GM23338 (cell line): Measurements from ENCODE around the gene CFAP74. TPM values are rescaled to one million over a fixed set of nuclear protein-coding genes. Genes with fewer than 3 reads are reported as not detected.

Experiments
- ATAC-seq: fragments of 200-7000 bp; cut with Tn5 transposase; 3 replicates; pipeline ENCODE4 v1.9.1; 2020
- DNase-seq: peaks from one replicate; pipeline ENCODE4 v3.0.0-alpha.2; 2015; ENCODE audit warnings: low spot score
- H2AFZ ChIP-seq: fragments of 200-600 bp; sonication (generic); 2 replicates; pipeline ENCODE4 v1.8.0; 2016; ENCODE audit warnings: antibody characterized with exemption, mild to moderate bottlenecking, moderate library complexity
- H3F3A ChIP-seq: fragments of 200-600 bp; sonication (generic); replicated peaks from 2 replicates; pipeline ENCODE4 v1.8.0; 2017; ENCODE audit warnings: antibody characterized with exemption, mixed run types, low read depth
- H3K27ac ChIP-seq: fragments of 200-600 bp; sonication (generic); 2 replicates; pipeline ENCODE4 v1.6.1; 2016; ENCODE audit warnings: low read depth
- H3K27me3 ChIP-seq: fragments of 200-600 bp; sonication (generic); 2 replicates; pipeline ENCODE4 v1.8.0; 2016; ENCODE audit warnings: mild to moderate bottlenecking, mixed run types, moderate library complexity; ENCODE audit not compliant: insufficient read depth
- H3K36me3 ChIP-seq: fragments of 200-600 bp; sonication (generic); 2 replicates; pipeline ENCODE4 v1.8.0; 2016; ENCODE audit warnings: mild to moderate bottlenecking; ENCODE audit not compliant: insufficient read depth
- H3K4me1 ChIP-seq: fragments of 200-600 bp; sonication (generic); 2 replicates; pipeline ENCODE4 v1.8.0; 2016; ENCODE audit warnings: mild to moderate bottlenecking, moderate library complexity; ENCODE audit not compliant: insufficient read depth
- H3K4me2 ChIP-seq: fragments of 200-600 bp; sonication (generic); 2 replicates; pipeline ENCODE4 v1.7.1; 2017; ENCODE audit warnings: mixed run types
- H3K4me3 ChIP-seq: fragments of 200-600 bp; sonication (generic); 2 replicates; pipeline ENCODE4 v1.6.1; 2016; ENCODE audit warnings: mixed run types
- H3K79me2 ChIP-seq: fragments of 200-600 bp; sonication (generic); replicated peaks from 2 replicates; pipeline ENCODE4 v1.8.0; 2017; ENCODE audit warnings: mild to moderate bottlenecking; ENCODE audit not compliant: insufficient read depth
- H3K9me2 ChIP-seq: fragments of 200-600 bp; sonication (generic); 2 replicates; pipeline ENCODE4 v1.8.0; 2017; ENCODE audit not compliant: insufficient read depth
- H4K20me1 ChIP-seq: fragments of 200-600 bp; sonication (generic); replicated peaks from 2 replicates; pipeline ENCODE4 v1.8.0; 2017; ENCODE audit warnings: mild to moderate bottlenecking; ENCODE audit not compliant: insufficient read depth
- H3K27ac Mint-ChIP-seq: 2 replicates; pipeline ENCODE4 v1.8.0; 2020; ENCODE audit warnings: inconsistent platforms, mild to moderate bottlenecking, moderate library complexity, mixed read lengths
- H3K27me3 Mint-ChIP-seq: 3 replicates; pipeline ENCODE4 v1.8.0; 2022; ENCODE audit warnings: low read depth, mild to moderate bottlenecking, moderate library complexity, mixed read lengths, inconsistent platforms; ENCODE audit not compliant: insufficient read depth, poor library complexity
- H3K36me3 Mint-ChIP-seq: 3 replicates; pipeline ENCODE4 v1.8.0; 2021; ENCODE audit warnings: low read depth, mild to moderate bottlenecking, inconsistent platforms, moderate library complexity, mixed read lengths
- H3K4me1 Mint-ChIP-seq: 3 replicates; pipeline ENCODE4 v1.8.0; 2020; ENCODE audit warnings: mild to moderate bottlenecking, inconsistent platforms, mixed read lengths
- H3K4me3 Mint-ChIP-seq: 3 replicates; pipeline ENCODE4 v1.8.0; 2021; ENCODE audit warnings: moderate library complexity, mild to moderate bottlenecking, inconsistent platforms, mixed read lengths
- H3K9me3 Mint-ChIP-seq: 3 replicates; pipeline ENCODE4 v1.8.0; 2020; ENCODE audit warnings: moderate library complexity, mild to moderate bottlenecking, inconsistent platforms, mixed read lengths
- CREB1 ChIP-seq: fragments of 250-450 bp; sonication (Bioruptor Pico); IDR thresholded peaks from 2 replicates; pipeline ENCODE4 v1.5.0; 2020; ENCODE audit warnings: low read depth, mild to moderate bottlenecking, moderate library complexity
- EZH2phosphoT487 ChIP-seq: fragments of 200-600 bp; sonication (generic); IDR thresholded peaks from one replicate; pipeline ENCODE4 v1.8.1; 2018; ENCODE audit warnings: antibody characterized with exemption; ENCODE audit not compliant: unreplicated experiment
- JUNB ChIP-seq: IDR thresholded peaks from one replicate; pipeline ENCODE4 v1.6.1; 2016; ENCODE audit warnings: antibody characterized with exemption; ENCODE audit not compliant: unreplicated experiment
- POLR2AphosphoS5 ChIP-seq: IDR thresholded peaks from 2 replicates; pipeline ENCODE4 v1.6.1; 2016; ENCODE audit warnings: antibody characterized with exemption, low read depth
- ZNF114 ChIP-seq: fragments of 250-450 bp; sonication (Bioruptor Pico); IDR thresholded peaks from 2 replicates; pipeline ENCODE4 v1.5.0; 2020; ENCODE audit warnings: mild to moderate bottlenecking, moderate library complexity
- ZNF331 ChIP-seq: fragments of 250-450 bp; sonication (Bioruptor Pico); IDR thresholded peaks from 2 replicates; pipeline ENCODE4 v1.5.0; 2020; ENCODE audit warnings: low read depth, mild to moderate bottlenecking, moderate library complexity
- polyA plus RNA-seq: library from polyadenylated mRNA; unstranded; fragments of >200 nt; fragmentation: Nextera tagmentation; extraction: Ambion mirVana; gene quantifications from 2 replicates; pipeline ENCODE4 v1.2.1, GENCODE V29; 2016
- total RNA-seq: library from RNA; depleted of rRNA; stranded (reverse); fragments of >200 nt; shearing (Covaris generic); gene quantifications from 2 replicates; pipeline ENCODE4 v1.2.3, GENCODE V29; 2014
- TF ChIP-seq, protein P1 (sequence below): fragments of 250-450 bp; sonication (Bioruptor Pico); IDR thresholded peaks from 2 replicates; pipeline ENCODE4 v1.5.0; 2020; ENCODE audit warnings: mild to moderate bottlenecking, moderate library complexity
- TF ChIP-seq, protein P2 (sequence below), 2 experiments: fragments of 200-600 bp in 1 of 2; sonication (generic) in 1 of 2; conservative IDR thresholded peaks; 2 replicates each; pipeline versions ENCODE4 v1.5.1 to v1.6.1; 2016 to 2017; ENCODE audit warnings: antibody characterized with exemption in 2 of 2, low read depth in 2 of 2, mild to moderate bottlenecking in 2 of 2, moderate library complexity in 1 of 2
- TF ChIP-seq, protein P3 (sequence below): IDR thresholded peaks from one replicate; pipeline ENCODE4 v1.6.1; 2018; ENCODE audit warnings: antibody characterized with exemption; ENCODE audit not compliant: unreplicated experiment

Gene CFAP74
- total and polyA plus RNA-seq, 2 experiments from 2014 or later: 0.21 TPM; not detected in 1

DNA sequence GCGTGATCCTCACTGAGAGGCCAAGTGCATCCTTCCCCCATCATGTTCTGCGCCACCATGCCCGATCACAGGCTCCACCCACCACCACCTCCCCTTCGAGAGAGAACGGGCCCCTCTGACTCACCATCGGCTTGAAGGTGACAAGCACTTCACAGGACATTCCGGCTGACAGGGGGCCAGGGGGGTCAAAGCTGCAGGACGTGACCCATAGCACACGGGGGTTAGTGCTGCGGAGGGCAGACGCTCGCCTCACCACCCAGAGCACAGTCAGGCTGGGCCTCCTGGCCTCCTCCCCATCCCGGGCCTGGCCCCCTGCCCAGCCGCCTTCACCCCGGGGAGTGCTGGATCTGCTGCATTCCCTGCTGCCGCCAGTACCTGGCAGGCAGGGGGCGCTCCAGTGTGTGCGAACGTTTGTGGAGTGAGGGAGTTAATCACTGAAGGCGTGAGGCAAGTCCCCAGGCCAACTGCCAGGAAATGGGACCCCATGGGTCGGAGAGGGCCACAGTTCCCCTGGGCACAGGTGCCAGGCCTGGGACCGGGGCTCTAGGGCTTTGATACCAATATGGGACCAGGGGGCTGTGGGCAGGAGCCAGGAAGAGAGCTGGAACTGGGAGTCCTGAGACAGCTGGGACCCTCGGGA lies 43.6 kb downstream of the CFAP74 start (continued):
- TF ChIP-seq, protein P1, sequence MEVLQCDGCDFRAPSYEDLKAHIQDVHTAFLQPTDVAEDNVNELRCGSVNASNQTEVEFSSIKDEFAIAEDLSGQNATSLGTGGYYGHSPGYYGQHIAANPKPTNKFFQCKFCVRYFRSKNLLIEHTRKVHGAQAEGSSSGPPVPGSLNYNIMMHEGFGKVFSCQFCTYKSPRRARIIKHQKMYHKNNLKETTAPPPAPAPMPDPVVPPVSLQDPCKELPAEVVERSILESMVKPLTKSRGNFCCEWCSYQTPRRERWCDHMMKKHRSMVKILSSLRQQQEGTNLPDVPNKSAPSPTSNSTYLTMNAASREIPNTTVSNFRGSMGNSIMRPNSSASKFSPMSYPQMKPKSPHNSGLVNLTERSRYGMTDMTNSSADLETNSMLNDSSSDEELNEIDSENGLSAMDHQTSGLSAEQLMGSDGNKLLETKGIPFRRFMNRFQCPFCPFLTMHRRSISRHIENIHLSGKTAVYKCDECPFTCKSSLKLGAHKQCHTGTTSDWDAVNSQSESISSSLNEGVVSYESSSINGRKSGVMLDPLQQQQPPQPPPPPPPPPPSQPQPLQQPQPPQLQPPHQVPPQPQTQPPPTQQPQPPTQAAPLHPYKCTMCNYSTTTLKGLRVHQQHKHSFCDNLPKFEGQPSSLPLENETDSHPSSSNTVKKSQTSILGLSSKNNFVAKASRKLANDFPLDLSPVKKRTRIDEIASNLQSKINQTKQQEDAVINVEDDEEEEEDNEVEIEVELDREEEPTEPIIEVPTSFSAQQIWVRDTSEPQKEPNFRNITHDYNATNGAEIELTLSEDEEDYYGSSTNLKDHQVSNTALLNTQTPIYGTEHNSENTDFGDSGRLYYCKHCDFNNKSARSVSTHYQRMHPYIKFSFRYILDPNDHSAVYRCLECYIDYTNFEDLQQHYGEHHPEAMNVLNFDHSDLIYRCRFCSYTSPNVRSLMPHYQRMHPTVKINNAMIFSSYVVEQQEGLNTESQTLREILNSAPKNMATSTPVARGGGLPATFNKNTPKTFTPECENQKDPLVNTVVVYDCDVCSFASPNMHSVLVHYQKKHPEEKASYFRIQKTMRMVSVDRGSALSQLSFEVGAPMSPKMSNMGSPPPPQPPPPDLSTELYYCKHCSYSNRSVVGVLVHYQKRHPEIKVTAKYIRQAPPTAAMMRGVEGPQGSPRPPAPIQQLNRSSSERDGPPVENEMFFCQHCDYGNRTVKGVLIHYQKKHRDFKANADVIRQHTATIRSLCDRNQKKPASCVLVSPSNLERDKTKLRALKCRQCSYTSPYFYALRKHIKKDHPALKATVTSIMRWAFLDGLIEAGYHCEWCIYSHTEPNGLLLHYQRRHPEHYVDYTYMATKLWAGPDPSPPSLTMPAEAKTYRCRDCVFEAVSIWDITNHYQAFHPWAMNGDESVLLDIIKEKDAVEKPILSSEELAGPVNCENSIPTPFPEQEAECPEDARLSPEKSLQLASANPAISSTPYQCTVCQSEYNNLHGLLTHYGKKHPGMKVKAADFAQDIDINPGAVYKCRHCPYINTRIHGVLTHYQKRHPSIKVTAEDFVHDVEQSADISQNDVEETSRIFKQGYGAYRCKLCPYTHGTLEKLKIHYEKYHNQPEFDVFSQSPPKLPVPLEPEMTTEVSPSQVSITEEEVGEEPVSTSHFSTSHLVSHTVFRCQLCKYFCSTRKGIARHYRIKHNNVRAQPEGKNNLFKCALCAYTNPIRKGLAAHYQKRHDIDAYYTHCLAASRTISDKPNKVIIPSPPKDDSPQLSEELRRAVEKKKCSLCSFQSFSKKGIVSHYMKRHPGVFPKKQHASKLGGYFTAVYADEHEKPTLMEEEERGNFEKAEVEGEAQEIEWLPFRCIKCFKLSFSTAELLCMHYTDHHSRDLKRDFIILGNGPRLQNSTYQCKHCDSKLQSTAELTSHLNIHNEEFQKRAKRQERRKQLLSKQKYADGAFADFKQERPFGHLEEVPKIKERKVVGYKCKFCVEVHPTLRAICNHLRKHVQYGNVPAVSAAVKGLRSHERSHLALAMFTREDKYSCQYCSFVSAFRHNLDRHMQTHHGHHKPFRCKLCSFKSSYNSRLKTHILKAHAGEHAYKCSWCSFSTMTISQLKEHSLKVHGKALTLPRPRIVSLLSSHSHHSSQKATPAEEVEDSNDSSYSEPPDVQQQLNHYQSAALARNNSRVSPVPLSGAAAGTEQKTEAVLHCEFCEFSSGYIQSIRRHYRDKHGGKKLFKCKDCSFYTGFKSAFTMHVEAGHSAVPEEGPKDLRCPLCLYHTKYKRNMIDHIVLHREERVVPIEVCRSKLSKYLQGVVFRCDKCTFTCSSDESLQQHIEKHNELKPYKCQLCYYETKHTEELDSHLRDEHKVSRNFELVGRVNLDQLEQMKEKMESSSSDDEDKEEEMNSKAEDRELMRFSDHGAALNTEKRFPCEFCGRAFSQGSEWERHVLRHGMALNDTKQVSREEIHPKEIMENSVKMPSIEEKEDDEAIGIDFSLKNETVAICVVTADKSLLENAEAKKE: no peak
- 0 out of 2 replicates have a peak, but pooled peaks have one; percentile 5 for TF ChIP-seq CREB1 (CRISPR knock-in tag)
- no peak for TF ChIP-seq ZNF331

DNA sequence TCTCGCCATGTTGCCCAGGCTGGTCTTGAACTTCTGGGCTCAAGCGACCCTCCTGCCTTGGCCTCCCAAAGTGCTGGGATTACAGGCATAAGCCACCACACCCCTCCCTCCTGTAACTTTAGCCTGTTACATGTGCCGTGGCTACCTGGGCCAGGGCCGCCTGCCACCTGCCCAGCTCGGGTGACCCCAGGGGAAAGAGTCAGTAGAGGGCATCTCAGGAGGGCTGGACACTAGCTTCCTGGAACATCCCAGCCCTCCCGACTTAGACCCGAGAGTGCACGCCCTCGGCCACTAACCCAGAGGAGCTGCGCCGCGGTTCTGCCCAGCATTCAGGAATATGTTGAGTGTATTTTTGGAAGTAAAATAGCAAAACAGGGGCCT lies 44.1 kb downstream of the CFAP74 start:
- Mint-ChIP-seq H3K27ac (no peak overlapping the region; the same call in 1 of the 2 replicates), H3K4me3 (peak overlapping the region; percentile 48; the same call in 2 of the 3 replicates)
- no peaks in the 10 kb centered on the region for H4K20me1 ChIP-seq
- TF ChIP-seq EZH2phosphoT487 (no peak), CREB1 (CRISPR knock-in tag) (no peak), ZNF114 (CRISPR knock-in tag) (no peak), POLR2AphosphoS5 (no peak), JUNB (no peak)
- TF ChIP-seq, protein P2, sequence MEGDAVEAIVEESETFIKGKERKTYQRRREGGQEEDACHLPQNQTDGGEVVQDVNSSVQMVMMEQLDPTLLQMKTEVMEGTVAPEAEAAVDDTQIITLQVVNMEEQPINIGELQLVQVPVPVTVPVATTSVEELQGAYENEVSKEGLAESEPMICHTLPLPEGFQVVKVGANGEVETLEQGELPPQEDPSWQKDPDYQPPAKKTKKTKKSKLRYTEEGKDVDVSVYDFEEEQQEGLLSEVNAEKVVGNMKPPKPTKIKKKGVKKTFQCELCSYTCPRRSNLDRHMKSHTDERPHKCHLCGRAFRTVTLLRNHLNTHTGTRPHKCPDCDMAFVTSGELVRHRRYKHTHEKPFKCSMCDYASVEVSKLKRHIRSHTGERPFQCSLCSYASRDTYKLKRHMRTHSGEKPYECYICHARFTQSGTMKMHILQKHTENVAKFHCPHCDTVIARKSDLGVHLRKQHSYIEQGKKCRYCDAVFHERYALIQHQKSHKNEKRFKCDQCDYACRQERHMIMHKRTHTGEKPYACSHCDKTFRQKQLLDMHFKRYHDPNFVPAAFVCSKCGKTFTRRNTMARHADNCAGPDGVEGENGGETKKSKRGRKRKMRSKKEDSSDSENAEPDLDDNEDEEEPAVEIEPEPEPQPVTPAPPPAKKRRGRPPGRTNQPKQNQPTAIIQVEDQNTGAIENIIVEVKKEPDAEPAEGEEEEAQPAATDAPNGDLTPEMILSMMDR (conservative IDR thresholded peaks at IDR 0.05; ENCODE audit: low read depth in 2 of 2): no peak
- TF ChIP-seq, protein P3, sequence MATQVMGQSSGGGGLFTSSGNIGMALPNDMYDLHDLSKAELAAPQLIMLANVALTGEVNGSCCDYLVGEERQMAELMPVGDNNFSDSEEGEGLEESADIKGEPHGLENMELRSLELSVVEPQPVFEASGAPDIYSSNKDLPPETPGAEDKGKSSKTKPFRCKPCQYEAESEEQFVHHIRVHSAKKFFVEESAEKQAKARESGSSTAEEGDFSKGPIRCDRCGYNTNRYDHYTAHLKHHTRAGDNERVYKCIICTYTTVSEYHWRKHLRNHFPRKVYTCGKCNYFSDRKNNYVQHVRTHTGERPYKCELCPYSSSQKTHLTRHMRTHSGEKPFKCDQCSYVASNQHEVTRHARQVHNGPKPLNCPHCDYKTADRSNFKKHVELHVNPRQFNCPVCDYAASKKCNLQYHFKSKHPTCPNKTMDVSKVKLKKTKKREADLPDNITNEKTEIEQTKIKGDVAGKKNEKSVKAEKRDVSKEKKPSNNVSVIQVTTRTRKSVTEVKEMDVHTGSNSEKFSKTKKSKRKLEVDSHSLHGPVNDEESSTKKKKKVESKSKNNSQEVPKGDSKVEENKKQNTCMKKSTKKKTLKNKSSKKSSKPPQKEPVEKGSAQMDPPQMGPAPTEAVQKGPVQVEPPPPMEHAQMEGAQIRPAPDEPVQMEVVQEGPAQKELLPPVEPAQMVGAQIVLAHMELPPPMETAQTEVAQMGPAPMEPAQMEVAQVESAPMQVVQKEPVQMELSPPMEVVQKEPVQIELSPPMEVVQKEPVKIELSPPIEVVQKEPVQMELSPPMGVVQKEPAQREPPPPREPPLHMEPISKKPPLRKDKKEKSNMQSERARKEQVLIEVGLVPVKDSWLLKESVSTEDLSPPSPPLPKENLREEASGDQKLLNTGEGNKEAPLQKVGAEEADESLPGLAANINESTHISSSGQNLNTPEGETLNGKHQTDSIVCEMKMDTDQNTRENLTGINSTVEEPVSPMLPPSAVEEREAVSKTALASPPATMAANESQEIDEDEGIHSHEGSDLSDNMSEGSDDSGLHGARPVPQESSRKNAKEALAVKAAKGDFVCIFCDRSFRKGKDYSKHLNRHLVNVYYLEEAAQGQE: no peak

More for the DNA sequence above, 44.1 kb downstream of the CFAP74 start:
- Histone ChIP-seq H3K4me3 (peak overlapping the region; percentile 44; the same call in 1 of the 2 replicates), H3K36me3 (no peaks in the 10 kb centered on the region), H3K4me1 (peaks cover 5% of the 10 kb centered on the region; the same call in 1 of the 2 replicates), H3K4me2 (peak overlapping the region; percentile 68), H3F3A (peaks cover 10% of the 10 kb centered on the region), H3K79me2 (no peaks in the 10 kb centered on the region), H3K27me3 (no peaks in the 10 kb centered on the region), H3K9me2 (no peaks in the 10 kb centered on the region), H3K27ac (no peak overlapping the region), H2AFZ (peak overlapping the region; percentile 96)
- Mint-ChIP-seq H3K9me3 (peaks cover 3% of the 10 kb centered on the region; the same call in 2 of the 3 replicates), H3K27me3 (peaks cover 14% of the 10 kb centered on the region), H3K36me3 (peaks cover 2% of the 10 kb centered on the region; the same call in 2 of the 3 replicates), H3K4me1 (peaks cover 22% of the 10 kb centered on the region)
- DNase-seq (no peak), ATAC-seq (no peak)
